ENCODE results near the gene FNDC3B. TPM values are rescaled to one million over a fixed set of nuclear protein-coding genes. Genes with fewer than 3 reads are reported as not detected.
A peak's percentile ranks its signal among the peaks of the same experiment; 100 is the strongest.

FNDC3B gene
- total and polyA plus RNA-seq, 10 donors, result 3.1 to 149 (median 103) TPM

- peaks cover 0 to 12% (median 0%) of the 10 kb centered on the region in 8 donors for H3K9me3 ChIP-seq
- no peaks in the 10 kb centered on the region for H3K27me3 ChIP-seq (replicated peaks in 1 of 7)
- peak overlapping the region in 1 of 8 donors; percentile 22 for H3K27ac ChIP-seq
- intact Hi-C loops (cut with DNase I; ENCODE audit: low total_unique reads), result no loop called here
- TF ChIP-seq POLR2AphosphoS5 (IDR thresholded peaks at IDR 0.05) (no peak), POLR2A (IDR thresholded peaks at IDR 0.05) (no peak)
- TF ChIP-seq, protein P1, sequence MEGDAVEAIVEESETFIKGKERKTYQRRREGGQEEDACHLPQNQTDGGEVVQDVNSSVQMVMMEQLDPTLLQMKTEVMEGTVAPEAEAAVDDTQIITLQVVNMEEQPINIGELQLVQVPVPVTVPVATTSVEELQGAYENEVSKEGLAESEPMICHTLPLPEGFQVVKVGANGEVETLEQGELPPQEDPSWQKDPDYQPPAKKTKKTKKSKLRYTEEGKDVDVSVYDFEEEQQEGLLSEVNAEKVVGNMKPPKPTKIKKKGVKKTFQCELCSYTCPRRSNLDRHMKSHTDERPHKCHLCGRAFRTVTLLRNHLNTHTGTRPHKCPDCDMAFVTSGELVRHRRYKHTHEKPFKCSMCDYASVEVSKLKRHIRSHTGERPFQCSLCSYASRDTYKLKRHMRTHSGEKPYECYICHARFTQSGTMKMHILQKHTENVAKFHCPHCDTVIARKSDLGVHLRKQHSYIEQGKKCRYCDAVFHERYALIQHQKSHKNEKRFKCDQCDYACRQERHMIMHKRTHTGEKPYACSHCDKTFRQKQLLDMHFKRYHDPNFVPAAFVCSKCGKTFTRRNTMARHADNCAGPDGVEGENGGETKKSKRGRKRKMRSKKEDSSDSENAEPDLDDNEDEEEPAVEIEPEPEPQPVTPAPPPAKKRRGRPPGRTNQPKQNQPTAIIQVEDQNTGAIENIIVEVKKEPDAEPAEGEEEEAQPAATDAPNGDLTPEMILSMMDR (IDR thresholded peaks at IDR 0.05 in 8 of 11, conservative IDR thresholded peaks at IDR 0.05 in 3 of 11), result no peak
- H3K36me3 ChIP-seq, result peaks cover 0 to 79% (median 10%) of the 10 kb centered on the region in 6 donors
- DNase-seq, result no peak
- WGBS, 5 donors, result 82 to 92% (median 88%) methylated on average over 9 of the region's 9 CpGs
- H3K4me1 ChIP-seq, result peaks cover 0 to 12% (median 3%) of the 10 kb centered on the region in 6 donors
- no peak overlapping the region for H3K4me3 ChIP-seq
Observed at GRCh38 chr3:172296248-172296974, 257.0 kb downstream of the FNDC3B start.

- intact Hi-C loops (cut with DNase I; ENCODE audit: low total_unique reads), result no loop called here
- 93 to 100% (median 97%) methylated on average over 2 of the region's 2 CpGs for WGBS, 5 donors
- DNase-seq, result no peak
- Histone ChIP-seq H3K27me3 (replicated peaks in 1 of 7) (no peaks in the 10 kb centered on the region), H3K4me1 (peaks cover 0 to 10% (median under 1%) of the 10 kb centered on the region in 6 donors), H3K27ac (no peak overlapping the region), H3K9me3 (peaks cover 0 to 12% (median 0%) of the 10 kb centered on the region in 8 donors), H3K36me3 (peaks cover 0 to 84% (median 10%) of the 10 kb centered on the region in 6 donors), H3K4me3 (no peak overlapping the region)
- TF ChIP-seq POLR2AphosphoS5 (IDR thresholded peaks at IDR 0.05), result no peak
- TF ChIP-seq, protein P1 (IDR thresholded peaks at IDR 0.05 in 8 of 11, conservative IDR thresholded peaks at IDR 0.05 in 3 of 11), result no peak
Observed at GRCh38 chr3:172296975-172297332, 257.6 kb downstream of the FNDC3B start.

GRCh38 chr3:172298247-172298646, 258.9 kb downstream of the FNDC3B start:
- Histone ChIP-seq H3K27ac (no peak overlapping the region), H3K4me3 (no peak overlapping the region), H3K9me3 (peaks cover 0 to 12% (median 0%) of the 10 kb centered on the region in 8 donors), H3K4me1 (peaks cover 0 to 10% (median 0%) of the 10 kb centered on the region in 6 donors), H3K27me3 (replicated peaks in 1 of 7) (no peaks in the 10 kb centered on the region), H3K36me3 (peaks cover 0 to 82% (median 10%) of the 10 kb centered on the region in 6 donors)
- intact Hi-C loops (cut with DNase I; ENCODE audit: low total_unique reads), result no loop called here
- TF ChIP-seq, protein P1 (IDR thresholded peaks at IDR 0.05 in 8 of 11, conservative IDR thresholded peaks at IDR 0.05 in 3 of 11), result no peak
- TF ChIP-seq POLR2A (IDR thresholded peaks at IDR 0.05), result no peak
- 90 to 97% (median 94%) methylated on average over 3 of the region's 3 CpGs for WGBS, 5 donors
- no peak for DNase-seq

- WGBS, 5 donors, result 48 to 69% (median 68%) methylated on average over 2 of the region's 2 CpGs
- Histone ChIP-seq H3K27ac (no peak overlapping the region), H3K27me3 (replicated peaks in 1 of 7) (no peaks in the 10 kb centered on the region), H3K4me3 (no peak overlapping the region), H3K4me1 (peaks cover 0 to 10% (median 0%) of the 10 kb centered on the region in 6 donors), H3K9me3 (no peaks in the 10 kb centered on the region), H3K36me3 (peaks cover 0 to 87% (median 12%) of the 10 kb centered on the region in 6 donors)
- DNase-seq, result no peak
- TF ChIP-seq POLR2A (IDR thresholded peaks at IDR 0.05) (no peak), POLR2AphosphoS5 (IDR thresholded peaks at IDR 0.05) (no peak)
- TF ChIP-seq, protein P1 (IDR thresholded peaks at IDR 0.05 in 8 of 11, conservative IDR thresholded peaks at IDR 0.05 in 3 of 11), result no peak
- intact Hi-C loops (cut with DNase I; ENCODE audit: low total_unique reads), result no loop called here
Observed at GRCh38 chr3:172300187-172300586, 260.8 kb downstream of the FNDC3B start.
